GM18502 (cell line): ENCODE measurements around the gene TTC34.

Source experiments
- ATAC-seq: cut with Tn5 transposase; IDR thresholded peaks from one replicate; pipeline ENCODE4 v1.9.1; 2021; ENCODE audit warnings: mild to moderate bottlenecking; ENCODE audit not compliant: unreplicated experiment, poor library complexity

TTC34 gene

DNA sequence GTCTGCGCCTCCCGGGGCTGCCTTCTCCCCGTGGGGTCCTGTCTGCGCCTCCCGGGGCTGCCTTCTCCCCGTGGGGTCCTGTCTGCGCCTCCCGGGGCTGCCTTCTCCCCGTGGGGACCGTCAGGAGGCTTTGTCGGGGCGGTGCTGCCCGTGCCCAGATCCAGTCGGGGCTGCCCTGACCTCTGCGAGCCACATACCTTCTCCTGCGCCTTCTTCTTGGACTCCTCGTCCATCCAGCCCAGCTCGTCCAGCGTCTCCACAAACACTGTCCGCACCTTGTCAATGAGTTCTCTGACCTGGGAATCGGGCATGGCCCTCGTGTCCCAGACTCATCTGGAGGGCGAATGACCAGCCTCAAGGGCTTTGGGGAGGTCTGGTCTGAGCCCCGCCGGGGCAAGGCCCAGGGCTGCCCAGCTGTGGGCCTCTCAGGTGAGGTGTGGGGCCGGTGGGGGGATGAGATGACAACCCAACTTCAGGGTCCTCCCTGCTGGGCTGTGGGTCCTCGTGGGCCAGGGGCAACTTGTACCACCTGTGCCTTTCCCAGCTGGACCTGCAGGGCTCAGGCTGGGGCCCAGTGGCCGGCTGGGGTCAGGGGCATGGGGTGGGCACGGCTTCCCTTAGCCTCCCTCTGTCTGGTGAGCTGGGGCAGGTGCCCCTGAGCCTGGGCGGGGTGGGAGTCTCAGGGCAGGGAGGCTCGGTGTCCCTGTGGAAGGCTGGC, 205.5 kb downstream of the TTC34 start:
- ATAC-seq, result no peak

GRCh38 chr1:2595261-2595811, 206.2 kb downstream of the TTC34 start:
- ATAC-seq, result no peak

GRCh38 chr1:2594641-2595131, 206.8 kb downstream of the TTC34 start:
- ATAC-seq, result no peak

- ATAC-seq, result no peak
Observed at GRCh38 chr1:2594001-2594640, 207.4 kb downstream of the TTC34 start.

DNA sequence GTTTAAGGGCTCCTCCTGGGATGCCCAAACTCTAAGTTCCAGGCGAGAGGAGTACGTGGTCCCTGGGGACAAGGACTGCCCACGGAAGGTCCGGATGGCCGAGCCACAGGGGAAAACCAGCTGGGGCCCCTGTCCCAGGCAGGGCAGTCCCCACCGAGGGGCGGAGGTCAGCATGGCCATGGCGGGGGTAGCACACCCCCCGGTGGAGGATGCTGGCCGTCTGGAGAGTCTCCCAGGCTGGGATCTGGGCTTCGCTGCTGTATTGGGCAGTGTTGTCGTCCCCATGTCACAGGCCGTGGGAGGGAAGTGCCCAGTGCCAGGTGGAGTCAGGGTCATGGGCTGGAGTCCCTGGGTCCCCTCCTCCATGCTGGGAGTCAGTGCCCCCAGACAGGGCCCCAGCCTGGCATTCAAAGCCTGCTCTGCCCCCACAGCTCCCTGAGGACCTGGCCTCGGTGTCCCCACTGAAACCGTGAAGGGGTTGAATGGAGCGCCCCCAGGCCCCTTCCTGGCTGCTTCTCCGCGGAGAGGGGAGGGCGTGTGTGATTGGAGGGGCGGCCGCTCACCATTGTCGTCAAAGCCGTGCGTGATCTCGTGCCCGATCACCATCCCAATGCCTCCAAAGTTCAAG, 208.1 kb downstream of the TTC34 start:
- no peak for ATAC-seq

DNA sequence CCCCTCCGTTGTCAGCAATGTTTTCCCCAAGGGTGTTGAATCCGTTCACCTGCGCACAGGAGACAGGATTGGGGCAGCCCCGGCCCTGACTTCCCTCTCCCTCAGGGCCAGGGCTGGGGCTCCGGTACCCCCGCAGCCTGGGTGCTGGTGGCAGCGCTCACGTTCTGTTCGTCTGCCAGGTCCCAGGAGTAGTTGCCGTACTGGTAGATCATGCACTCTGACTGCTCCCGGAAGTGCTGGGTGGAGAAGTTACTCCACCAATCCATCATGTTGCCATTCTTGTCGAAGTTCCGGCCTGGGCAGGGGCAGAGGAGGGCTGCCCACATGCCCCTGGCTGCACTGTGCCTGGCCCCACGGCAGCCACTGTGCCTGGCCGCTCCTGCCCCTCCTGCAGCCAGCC, 208.8 kb downstream of the TTC34 start:
- no peak for ATAC-seq

GRCh38 chr1:2591581-2592261, 209.8 kb downstream of the TTC34 start:
- no peak for ATAC-seq

DNA sequence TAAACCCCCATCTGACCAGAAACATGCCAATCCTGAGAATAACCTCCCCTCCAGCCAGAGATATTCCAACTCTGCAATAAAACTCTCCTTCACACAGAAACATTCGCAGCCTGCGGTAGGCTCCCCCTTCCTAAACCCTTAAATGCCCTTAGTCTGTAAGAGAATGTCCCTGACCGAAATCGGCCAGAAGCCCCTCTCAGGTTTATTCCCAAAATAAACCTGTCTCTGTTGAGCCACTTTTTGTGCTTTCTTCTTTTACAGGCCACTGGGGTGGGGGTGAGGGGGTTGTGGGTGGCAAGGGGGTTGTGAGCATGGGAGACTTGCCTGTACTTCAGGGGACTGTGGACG, 210.3 kb downstream of the TTC34 start:
- ATAC-seq, result no peak

DNA sequence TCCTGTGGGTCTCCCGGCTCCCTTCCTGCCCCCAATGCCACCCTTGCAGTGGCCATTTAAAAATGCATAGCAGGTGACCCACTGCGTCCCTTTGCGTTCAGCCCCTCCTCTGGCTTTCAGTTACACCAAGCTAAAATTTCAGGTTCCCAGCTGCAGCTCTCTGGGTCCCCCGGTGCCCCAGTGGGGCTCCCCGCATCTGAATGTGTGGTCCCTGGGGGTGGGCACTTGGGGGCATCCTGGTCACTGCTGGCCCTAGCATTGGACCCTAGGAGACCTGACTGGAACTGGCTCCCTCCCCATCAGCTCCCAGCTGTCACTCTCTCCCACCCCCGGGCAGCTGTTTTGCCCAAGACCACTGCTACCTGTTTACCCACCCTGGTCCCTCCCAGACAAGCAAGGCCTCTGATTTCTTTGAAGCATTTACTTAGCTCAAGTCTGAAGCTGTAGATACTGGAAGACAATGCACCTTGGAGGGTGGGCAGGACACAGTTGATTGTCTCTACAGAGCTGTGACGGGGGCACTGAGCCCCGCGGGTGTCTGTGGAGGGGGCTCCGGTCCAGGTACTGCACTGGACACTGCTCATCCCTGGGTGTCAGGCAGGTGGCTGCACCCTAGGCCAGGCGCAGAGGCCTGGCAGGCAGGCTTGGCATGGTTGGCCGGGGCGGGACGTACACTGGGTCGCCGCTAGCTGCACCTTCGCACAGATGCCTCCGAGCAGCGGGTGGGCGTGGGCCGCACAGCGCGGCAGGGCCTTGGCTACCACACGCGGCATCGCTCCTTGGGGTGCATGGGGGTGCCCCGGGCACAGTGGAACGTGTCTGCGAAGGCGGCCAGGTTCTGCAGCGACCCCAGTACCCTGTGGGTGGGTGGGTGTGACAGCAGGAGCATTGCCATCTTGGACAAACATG, 211.0 kb downstream of the TTC34 start:
- ATAC-seq, result no peak

DNA sequence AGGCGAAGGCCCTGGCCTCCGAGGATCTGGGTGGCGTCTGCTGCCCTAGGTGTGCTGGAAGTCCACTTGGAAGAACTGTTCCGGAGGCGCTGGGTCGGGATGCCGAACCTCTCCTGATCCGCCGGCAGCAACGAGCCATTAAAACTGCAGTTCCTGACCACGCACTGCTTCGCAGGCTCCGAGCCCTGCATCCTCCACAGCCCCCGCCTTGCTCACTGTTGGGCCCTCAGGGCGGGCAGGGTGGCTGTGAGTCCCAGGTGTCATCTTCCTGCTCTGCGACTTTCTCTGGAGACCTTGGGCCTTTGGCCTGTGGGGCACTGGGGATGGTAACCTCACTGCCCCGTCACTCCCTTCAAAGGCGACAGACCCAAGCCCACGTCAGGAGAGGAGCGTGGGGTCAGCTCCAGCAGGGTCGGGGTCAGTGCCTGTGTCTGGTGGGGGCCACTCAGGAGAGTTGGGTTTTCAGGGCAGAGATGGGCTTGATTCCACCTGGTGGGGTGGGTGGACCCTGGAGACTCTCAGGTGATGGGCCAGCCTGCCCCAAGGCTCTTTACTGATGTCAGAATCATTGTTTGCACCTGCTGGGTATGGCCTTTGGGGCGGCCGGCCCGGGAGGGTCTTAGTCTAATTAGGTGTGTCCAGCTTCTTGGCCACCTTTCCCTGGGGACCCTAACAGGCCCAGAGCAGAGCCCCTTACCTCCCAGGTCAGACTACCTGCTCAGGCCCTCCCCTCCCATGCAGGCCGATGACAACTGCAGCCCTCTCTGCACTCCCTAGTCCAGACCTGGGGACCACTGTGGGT, 211.9 kb downstream of the TTC34 start:
- ATAC-seq, result no peak

GRCh38 chr1:2588661-2589430, 212.6 kb downstream of the TTC34 start:
- ATAC-seq, result no peak

- ATAC-seq, result no peak
Observed at GRCh38 chr1:2587860-2588571, 213.5 kb downstream of the TTC34 start.

DNA sequence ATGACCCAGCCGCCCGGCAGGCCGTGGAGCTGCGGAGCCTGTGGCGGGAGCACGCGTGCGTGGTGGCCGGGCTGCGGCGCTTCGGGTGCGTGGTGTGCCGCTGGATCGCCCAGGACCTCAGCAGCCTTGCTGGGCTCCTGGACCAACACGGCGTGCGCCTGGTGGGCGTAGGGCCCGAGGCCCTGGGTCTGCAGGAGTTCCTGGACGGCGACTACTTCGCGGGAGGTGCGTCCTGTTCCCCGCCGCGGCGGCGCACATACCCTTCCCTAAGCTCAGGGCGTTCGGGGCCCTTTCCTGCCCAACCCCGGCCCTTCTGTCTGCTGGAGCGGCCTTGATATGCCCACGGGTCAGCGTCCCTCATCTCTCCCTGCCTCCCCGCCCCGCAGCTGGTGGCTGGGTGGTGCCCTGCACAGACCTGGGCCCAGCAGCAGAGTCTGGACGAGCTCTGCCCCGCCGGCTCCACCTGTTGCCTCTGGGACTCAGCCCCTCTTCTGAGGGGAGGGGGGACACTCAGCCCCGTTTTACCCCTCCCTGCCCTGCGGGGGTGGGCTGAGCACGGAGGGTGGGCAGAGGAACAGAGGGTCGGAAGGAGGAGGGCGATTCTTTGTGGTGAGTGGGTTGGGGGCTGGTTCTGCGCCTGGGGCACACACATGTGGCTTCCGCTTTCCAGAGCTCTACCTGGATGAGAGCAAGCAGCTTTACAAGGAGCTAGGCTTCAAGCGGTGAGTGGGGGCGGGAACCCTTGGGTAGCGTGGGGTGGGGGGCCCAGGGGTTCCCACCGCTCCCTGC, 214.2 kb downstream of the TTC34 start:
- no peak for ATAC-seq

DNA sequence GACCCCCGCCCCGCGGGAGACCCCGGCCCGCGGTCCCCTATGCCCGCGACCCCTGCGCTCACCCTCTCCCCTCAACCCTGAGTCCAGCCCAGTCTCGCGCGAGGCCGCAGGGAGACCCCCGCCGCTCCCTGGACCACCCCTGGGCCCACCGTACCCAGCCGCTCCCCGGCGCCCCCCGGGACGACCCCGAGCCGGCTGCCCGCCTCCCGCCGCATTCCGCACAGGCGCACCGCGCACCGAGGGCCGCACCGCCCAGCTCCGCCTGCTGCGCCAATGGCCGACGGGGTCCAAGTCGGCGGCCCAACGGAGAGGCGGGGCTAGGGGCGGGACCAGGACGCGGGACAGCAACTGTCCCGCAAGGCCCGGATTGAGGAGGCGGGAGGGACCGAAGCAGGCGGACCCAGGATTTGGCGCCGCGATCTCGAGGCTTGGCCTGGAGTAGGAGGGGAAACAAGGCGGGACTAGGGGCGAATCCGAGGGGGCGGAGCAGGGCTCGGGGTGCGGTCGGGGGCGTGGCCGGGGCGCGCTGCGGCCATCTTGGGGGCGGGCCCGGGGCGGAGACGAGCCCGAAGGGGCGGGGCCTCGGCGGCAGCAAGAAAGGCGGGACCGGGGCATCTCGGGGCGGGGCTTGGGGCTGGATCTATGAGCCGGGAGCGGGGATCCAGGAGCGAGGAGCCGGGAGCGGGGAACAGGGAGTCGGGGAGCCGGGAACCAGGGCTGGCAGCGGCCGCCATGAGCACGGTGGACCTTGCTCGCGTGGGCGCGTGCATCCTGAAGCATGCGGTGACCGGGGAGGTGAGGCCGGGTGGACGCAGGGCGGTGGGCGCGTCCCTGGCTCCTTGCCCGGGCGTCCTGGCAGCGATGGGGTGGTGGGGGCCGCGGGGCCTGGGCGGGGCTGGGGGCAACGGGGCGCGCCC, 215.1 kb downstream of the TTC34 start, which contains the start of gene PRXL2B:
Gene PRXL2B (plus strand): TSS at position 624 of the 917 bp plus-strand sequence. CDS start 109 bp downstream, at position 733.
- ATAC-seq, result peak; percentile 73
